ENCODE measurements around the gene DDX27. TPM values are rescaled to one million over a fixed set of nuclear protein-coding genes. Genes with fewer than 3 reads are reported as not detected.

The DDX27 gene, protein sequence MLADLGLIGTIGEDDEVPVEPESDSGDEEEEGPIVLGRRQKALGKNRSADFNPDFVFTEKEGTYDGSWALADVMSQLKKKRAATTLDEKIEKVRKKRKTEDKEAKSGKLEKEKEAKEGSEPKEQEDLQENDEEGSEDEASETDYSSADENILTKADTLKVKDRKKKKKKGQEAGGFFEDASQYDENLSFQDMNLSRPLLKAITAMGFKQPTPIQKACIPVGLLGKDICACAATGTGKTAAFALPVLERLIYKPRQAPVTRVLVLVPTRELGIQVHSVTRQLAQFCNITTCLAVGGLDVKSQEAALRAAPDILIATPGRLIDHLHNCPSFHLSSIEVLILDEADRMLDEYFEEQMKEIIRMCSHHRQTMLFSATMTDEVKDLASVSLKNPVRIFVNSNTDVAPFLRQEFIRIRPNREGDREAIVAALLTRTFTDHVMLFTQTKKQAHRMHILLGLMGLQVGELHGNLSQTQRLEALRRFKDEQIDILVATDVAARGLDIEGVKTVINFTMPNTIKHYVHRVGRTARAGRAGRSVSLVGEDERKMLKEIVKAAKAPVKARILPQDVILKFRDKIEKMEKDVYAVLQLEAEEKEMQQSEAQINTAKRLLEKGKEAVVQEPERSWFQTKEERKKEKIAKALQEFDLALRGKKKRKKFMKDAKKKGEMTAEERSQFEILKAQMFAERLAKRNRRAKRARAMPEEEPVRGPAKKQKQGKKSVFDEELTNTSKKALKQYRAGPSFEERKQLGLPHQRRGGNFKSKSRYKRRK
- polyA plus RNA-seq (2012; rRNA removed), result 51.9 and 52.4 TPM in 2 replicates
- 41.9 and 42.7 TPM in 2 replicates for polyA plus RNA-seq (2012; cell fraction: cytosol; rRNA removed)
- 69.0 and 76.6 TPM in 2 replicates for polyA plus RNA-seq (2012; cell fraction: nucleus; rRNA removed)

DNA sequence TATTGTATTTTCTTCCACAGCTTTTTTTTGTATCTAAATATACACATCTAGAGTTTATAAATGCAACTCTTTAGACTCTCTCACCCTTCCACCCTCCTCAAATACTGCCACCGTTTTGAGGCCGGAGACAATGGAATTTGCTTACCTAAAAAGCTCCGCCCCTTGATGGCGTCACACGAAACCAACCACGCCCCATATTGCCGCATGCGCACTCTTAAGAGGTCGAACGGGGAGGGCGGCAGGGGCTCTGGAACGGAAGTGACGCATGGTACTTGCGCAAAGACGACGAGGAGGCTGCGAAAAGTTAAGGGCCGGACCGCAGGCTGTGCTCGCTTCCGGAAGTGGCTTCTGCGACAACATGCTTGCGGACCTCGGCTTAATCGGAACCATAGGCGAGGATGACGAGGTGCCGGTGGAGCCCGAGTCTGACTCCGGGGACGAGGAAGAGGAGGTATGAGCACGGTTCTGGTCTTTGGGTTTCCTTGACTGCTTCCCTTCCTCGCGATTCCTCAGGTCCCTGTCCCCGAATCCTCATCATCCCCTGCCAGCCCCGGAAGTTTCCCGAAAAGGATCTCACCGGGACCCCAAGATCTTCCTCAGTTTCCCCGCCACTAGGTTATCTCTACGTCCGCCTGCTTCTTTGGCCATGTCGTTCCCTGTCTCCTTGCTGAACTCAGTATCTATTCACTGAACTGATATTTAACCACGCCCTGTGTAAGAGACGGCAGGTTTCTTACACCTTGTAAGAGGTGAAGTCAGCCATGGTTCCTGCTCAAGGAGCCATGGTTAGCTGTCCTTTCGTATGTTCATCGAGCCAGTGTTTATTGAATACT is at the start of gene DDX27:
DDX27 (plus strand) TSS at position 326 of the 833 bp plus-strand sequence; CDS start at position 359, 33 bp downstream.
- peak within 1 kb of the TSS; percentile 74 for H3K9ac ChIP-seq
- ChIA-PET POLR2A (interaction anchor here (0.8 to 1.2 kb wide), 3 partner anchors 31 to 94 kb away, joined by 3 to 7 read pairs (median 4); partner anchors contain the start of gene STAU1), CTCF (interaction anchor here (1.1 to 6.4 kb wide), 2 partner anchors 85 to 190 kb away, joined by 5 to 112 read pairs; no protein-coding TSS in a partner anchor)
- no peak for TF ChIP-seq TEAD4 (IDR thresholded peaks at IDR 0.05; ENCODE audit: borderline replicate concordance, insufficient read depth)
- no peak for TF ChIP-seq FOSL2 (IDR thresholded peaks at IDR 0.05; ENCODE audit: borderline replicate concordance, low read depth)
- TF ChIP-seq, protein P1, sequence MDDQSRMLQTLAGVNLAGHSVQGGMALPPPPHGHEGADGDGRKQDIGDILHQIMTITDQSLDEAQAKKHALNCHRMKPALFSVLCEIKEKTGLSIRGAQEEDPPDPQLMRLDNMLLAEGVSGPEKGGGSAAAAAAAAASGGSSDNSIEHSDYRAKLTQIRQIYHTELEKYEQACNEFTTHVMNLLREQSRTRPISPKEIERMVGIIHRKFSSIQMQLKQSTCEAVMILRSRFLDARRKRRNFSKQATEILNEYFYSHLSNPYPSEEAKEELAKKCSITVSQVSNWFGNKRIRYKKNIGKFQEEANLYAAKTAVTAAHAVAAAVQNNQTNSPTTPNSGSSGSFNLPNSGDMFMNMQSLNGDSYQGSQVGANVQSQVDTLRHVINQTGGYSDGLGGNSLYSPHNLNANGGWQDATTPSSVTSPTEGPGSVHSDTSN (IDR thresholded peaks at IDR 0.05), result no peak
- peak; percentile 97 for TF ChIP-seq MXI1 (IDR thresholded peaks at IDR 0.05; ENCODE audit: low read depth, low read length)
- TF ChIP-seq, protein P2, sequence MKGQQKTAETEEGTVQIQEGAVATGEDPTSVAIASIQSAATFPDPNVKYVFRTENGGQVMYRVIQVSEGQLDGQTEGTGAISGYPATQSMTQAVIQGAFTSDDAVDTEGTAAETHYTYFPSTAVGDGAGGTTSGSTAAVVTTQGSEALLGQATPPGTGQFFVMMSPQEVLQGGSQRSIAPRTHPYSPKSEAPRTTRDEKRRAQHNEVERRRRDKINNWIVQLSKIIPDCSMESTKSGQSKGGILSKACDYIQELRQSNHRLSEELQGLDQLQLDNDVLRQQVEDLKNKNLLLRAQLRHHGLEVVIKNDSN (IDR thresholded peaks at IDR 0.05; ENCODE audit: borderline replicate concordance, low read depth), result no peak
- TF ChIP-seq, protein P3, sequence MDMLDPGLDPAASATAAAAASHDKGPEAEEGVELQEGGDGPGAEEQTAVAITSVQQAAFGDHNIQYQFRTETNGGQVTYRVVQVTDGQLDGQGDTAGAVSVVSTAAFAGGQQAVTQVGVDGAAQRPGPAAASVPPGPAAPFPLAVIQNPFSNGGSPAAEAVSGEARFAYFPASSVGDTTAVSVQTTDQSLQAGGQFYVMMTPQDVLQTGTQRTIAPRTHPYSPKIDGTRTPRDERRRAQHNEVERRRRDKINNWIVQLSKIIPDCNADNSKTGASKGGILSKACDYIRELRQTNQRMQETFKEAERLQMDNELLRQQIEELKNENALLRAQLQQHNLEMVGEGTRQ (IDR thresholded peaks at IDR 0.05; ENCODE audit: borderline replicate concordance, low read depth, low read length), result peak; percentile 27; the same call in 1 of the 2 replicates
- no peak for TF ChIP-seq RFX5 (IDR thresholded peaks at IDR 0.05; ENCODE audit: low read length)
- TF ChIP-seq GABPA (IDR thresholded peaks at IDR 0.05; ENCODE audit: low read depth), result peak; percentile 90
- TF ChIP-seq NFIC (IDR thresholded peaks at IDR 0.05; ENCODE audit: borderline replicate concordance), result no peak
- peak; percentile 81 for TF ChIP-seq NRF1 (IDR thresholded peaks at IDR 0.05; ENCODE audit: low read depth, low read length)
- TF ChIP-seq CHD2 (IDR thresholded peaks at IDR 0.05; ENCODE audit: low read length, partially characterized antibody), result peak; percentile 16
- peak; percentile 69; the same call in 1 of the 2 replicates for TF ChIP-seq TAF1 (IDR thresholded peaks at IDR 0.05; ENCODE audit: borderline replicate concordance, low read depth, low read length)
- no peak for TF ChIP-seq TCF12 (IDR thresholded peaks at IDR 0.05)
- TF ChIP-seq ELF1 (IDR thresholded peaks at IDR 0.05), result peak; percentile 87
- TF ChIP-seq, protein P4, sequence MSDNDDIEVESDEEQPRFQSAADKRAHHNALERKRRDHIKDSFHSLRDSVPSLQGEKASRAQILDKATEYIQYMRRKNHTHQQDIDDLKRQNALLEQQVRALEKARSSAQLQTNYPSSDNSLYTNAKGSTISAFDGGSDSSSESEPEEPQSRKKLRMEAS (IDR thresholded peaks at IDR 0.05; ENCODE audit: low read depth), result peak; percentile 86
- no peak for TF ChIP-seq FOXJ3 (CRISPR knock-in tag; IDR thresholded peaks at IDR 0.05)
- peak; percentile 90 for TF ChIP-seq POLR2AphosphoS5 (IDR thresholded peaks at IDR 0.05; ENCODE audit: low read depth, low read length)
- 0 out of 2 replicates have a peak, but pooled peaks have one; percentile 46 for TF ChIP-seq SIN3A (IDR thresholded peaks at IDR 0.05; ENCODE audit: borderline replicate concordance, low read depth, low read length)
- no peaks in the 10 kb centered on the region for H3K9me3 ChIP-seq
- peak within 1 kb of the TSS; percentile 84 for H3K4me2 ChIP-seq
- H3K4me1 ChIP-seq (ENCODE audit: control insufficient read depth in 1 of 2, insufficient read depth in 2 of 2, low read depth in 1 of 2, low read length in 1 of 2), result peaks cover 0 to 8% of the 10 kb centered on the region in 2 experiments; a peak in 1 of 4 replicates
- no peaks in the 10 kb centered on the region for H3K9me2 ChIP-seq
- H3K27me3 ChIP-seq (ENCODE audit: insufficient read depth), result no peaks in the 10 kb centered on the region
- H4K20me1 ChIP-seq (ENCODE audit: insufficient read depth), result no peaks in the 10 kb centered on the region
- WGBS (ENCODE audit: low lambda C conversion rate), result under 1% methylated on average over 45 of the region's 46 CpGs
- peak within 1 kb of the TSS; percentile 80 to 91 for H3K4me3 ChIP-seq (ENCODE audit: low read depth in 2 of 2, low read length in 1 of 2)
- H3K27ac ChIP-seq (ENCODE audit: low read depth in 2 of 2, low read length in 1 of 2), result peak within 1 kb of the TSS; percentile 65 to 76
- peak within 1 kb of the TSS; percentile 80 for H2AFZ ChIP-seq (ENCODE audit: low read depth)
- peaks cover 22 to 24% of the 10 kb centered on the region in 2 experiments for H3K36me3 ChIP-seq (replicated peaks in 1 of 2; ENCODE audit: control insufficient read depth in 1 of 2, insufficient read depth in 2 of 2, low read length in 1 of 2)
- DNase-seq, result peak; percentile 95
- peaks cover 3% of the 10 kb centered on the region for H3F3A ChIP-seq (replicated peaks; ENCODE audit: insufficient read depth)
- peaks cover 24% of the 10 kb centered on the region for H3K79me2 ChIP-seq (ENCODE audit: insufficient read depth)
